NCI-H345 (cell line): ENCODE measurements around the gene ASB16.
A peak's percentile ranks its signal among the peaks of the same experiment; 100 is the strongest.

ENCODE experiments used
- DNase-seq: peaks from one replicate; lab custom pipeline; 2025; lab: John Stamatoyannopoulos, UW

Gene ASB16

DNA sequence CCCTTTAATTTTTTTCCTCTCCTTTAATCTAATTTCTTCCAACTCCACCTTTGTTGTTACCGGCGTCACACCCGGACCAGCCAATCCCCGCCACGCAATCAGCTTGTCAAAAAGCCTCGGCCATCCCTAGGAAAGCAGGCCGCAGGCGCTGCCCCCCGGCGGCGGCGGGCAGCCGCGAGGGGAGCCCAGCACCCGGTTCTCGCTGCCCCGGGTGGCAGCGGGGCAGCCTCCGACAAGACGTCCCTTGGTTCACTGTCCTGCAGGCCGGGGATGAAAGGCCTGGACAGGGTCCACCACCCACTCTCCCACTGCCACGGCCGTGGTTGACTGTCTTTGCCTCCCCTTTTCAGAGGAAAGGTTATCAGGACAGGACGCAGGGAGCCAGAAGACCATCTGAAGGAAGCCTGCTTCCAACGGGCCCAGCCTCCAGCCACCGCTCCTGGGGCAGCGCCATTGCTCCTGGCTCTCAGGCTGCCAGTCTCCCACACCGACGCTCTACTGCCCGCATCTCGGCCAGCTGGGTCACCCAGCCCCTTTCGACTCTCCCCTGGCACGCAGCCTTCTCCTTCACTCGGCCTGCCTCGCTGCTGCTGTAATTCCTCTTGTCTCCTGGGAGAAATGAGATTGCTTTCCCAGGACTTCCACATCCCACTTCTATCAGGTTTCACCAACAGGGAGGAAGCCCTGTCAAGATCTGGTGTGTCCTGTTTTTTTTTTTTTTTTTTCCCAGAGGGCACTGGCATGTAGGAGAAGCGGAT is 51.8 kb downstream of the ASB16 start:
- peak; percentile 85 for DNase-seq

GRCh38 chr17:44223541-44224071 is 53.1 kb downstream of the ASB16 start:
- no peak for DNase-seq
